CD4-positive, alpha-beta T cell treated with Interleukin-12 subunit alpha and Interleukin-12 subunit beta, for 1 hour (primary cell): Measurements from ENCODE around the gene CPB2.

Experiments used
- DNase-seq: peaks from one replicate; pipeline ENCODE4 v3.0.0-alpha.2; 2020

CPB2 gene

GRCh38 chr13:46045424-46045823, 59.4 kb downstream of the CPB2 start:
- no peak for DNase-seq

- no peak for DNase-seq
Measured at GRCh38 chr13:46043647-46044046, 61.2 kb downstream of the CPB2 start.

- DNase-seq = no peak
Measured at GRCh38 chr13:46041419-46041839, 63.4 kb downstream of the CPB2 start.

- no peak for DNase-seq
Measured at GRCh38 chr13:46040763-46041162, 64.1 kb downstream of the CPB2 start.

GRCh38 chr13:46039411-46040182, 65.2 kb downstream of the CPB2 start:
- no peak for DNase-seq

- DNase-seq = no peak
Measured at GRCh38 chr13:46038296-46038695, 66.5 kb downstream of the CPB2 start.

- no peak for DNase-seq
Measured at GRCh38 chr13:46035066-46035465, 69.8 kb downstream of the CPB2 start.

GRCh38 chr13:46032341-46032740, 72.5 kb downstream of the CPB2 start:
- DNase-seq = no peak

GRCh38 chr13:46031581-46032263, 73.1 kb downstream of the CPB2 start:
- DNase-seq = no peak

- no peak for DNase-seq
Measured at GRCh38 chr13:46025157-46025556, 79.7 kb downstream of the CPB2 start.

- no peak for DNase-seq
Measured at GRCh38 chr13:46022481-46022880, 82.4 kb downstream of the CPB2 start.

- no peak for DNase-seq
Measured at GRCh38 chr13:46016216-46016615, 88.6 kb downstream of the CPB2 start.

- DNase-seq = no peak
Measured at GRCh38 chr13:46015366-46015765, 89.5 kb downstream of the CPB2 start.

GRCh38 chr13:46012404-46012803, 92.4 kb downstream of the CPB2 start:
- no peak for DNase-seq

GRCh38 chr13:46010148-46010547, 94.7 kb downstream of the CPB2 start:
- DNase-seq = no peak

GRCh38 chr13:46008631-46009030, 96.2 kb downstream of the CPB2 start:
- no peak for DNase-seq

GRCh38 chr13:46006688-46007452, 98.0 kb downstream of the CPB2 start:
- no peak for DNase-seq

- DNase-seq = no peak
Measured at GRCh38 chr13:46004491-46004890, 100.3 kb downstream of the CPB2 start.
